GM12864 (cell line): ENCODE measurements around the gene CYP26B1.

Experiments
- DNase-seq: peaks from one replicate; pipeline ENCODE4 v3.0.0-alpha.2; 2011; ENCODE audit warnings: low read depth
- H3K4me3 ChIP-seq: 2 replicates; pipeline ENCODE4 v1.5.1; 2011; ENCODE audit warnings: mild to moderate bottlenecking, low read depth, low read length, control low read depth
- TF ChIP-seq, protein P1 (sequence below): IDR thresholded peaks from 2 replicates; pipeline ENCODE4 v1.5.1; 2011; ENCODE audit warnings: low read depth, mild to moderate bottlenecking, moderate library complexity, low read length, control low read depth, inconsistent platforms; ENCODE audit errors: missing control alignments

The CYP26B1 gene

DNA sequence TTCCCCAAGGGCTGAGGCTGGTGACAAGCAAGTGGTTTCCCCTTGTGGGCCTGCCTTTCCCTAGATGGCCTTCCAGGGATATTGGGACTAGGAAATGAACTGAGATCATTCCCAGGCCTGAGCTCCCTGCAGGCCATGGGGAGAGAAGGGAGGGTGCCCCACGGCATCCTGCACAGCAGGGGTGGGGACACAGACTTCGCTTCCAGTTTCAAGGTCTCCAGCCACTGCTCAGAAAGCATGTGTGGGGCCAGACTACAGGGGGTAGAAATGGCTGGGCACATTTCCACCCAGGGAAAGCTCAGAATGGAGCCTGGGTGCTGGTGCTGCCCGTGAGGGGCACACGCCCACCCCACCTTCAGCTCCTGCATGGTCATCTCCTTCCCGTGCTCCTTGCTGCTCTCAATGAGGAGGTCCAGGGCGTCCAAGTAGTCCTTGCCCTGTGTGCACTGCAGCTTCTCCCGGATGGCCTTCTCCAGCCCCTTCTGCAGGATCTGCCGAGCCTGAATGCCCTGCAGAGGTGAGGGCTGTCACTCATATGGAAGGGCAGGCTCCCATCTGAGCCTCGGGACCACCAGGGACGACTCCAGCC, 13.2 kb downstream of the CYP26B1 start:
- TF ChIP-seq, protein P1, sequence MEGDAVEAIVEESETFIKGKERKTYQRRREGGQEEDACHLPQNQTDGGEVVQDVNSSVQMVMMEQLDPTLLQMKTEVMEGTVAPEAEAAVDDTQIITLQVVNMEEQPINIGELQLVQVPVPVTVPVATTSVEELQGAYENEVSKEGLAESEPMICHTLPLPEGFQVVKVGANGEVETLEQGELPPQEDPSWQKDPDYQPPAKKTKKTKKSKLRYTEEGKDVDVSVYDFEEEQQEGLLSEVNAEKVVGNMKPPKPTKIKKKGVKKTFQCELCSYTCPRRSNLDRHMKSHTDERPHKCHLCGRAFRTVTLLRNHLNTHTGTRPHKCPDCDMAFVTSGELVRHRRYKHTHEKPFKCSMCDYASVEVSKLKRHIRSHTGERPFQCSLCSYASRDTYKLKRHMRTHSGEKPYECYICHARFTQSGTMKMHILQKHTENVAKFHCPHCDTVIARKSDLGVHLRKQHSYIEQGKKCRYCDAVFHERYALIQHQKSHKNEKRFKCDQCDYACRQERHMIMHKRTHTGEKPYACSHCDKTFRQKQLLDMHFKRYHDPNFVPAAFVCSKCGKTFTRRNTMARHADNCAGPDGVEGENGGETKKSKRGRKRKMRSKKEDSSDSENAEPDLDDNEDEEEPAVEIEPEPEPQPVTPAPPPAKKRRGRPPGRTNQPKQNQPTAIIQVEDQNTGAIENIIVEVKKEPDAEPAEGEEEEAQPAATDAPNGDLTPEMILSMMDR, result no peak
- no peak for DNase-seq

GRCh38 chr2:72133721-72134407, 13.8 kb downstream of the CYP26B1 start:
- TF ChIP-seq, protein P1, result no peak
- no peak overlapping the region for H3K4me3 ChIP-seq
- DNase-seq, result no peak

More for the DNA sequence above, 13.2 kb downstream of the CYP26B1 start:
- no peak overlapping the region for H3K4me3 ChIP-seq

- no peak for DNase-seq
- no peak overlapping the region for H3K4me3 ChIP-seq
- TF ChIP-seq, protein P1, result no peak
Observed at GRCh38 chr2:72132981-72133720, 14.5 kb downstream of the CYP26B1 start.

GRCh38 chr2:72131916-72132841, 15.5 kb downstream of the CYP26B1 start:
- DNase-seq, result no peak
- TF ChIP-seq, protein P1, result no peak
- no peak overlapping the region for H3K4me3 ChIP-seq

- TF ChIP-seq, protein P1, result no peak
- no peak for DNase-seq
- no peak overlapping the region for H3K4me3 ChIP-seq
Observed at GRCh38 chr2:72131371-72131891, 16.2 kb downstream of the CYP26B1 start.

DNA sequence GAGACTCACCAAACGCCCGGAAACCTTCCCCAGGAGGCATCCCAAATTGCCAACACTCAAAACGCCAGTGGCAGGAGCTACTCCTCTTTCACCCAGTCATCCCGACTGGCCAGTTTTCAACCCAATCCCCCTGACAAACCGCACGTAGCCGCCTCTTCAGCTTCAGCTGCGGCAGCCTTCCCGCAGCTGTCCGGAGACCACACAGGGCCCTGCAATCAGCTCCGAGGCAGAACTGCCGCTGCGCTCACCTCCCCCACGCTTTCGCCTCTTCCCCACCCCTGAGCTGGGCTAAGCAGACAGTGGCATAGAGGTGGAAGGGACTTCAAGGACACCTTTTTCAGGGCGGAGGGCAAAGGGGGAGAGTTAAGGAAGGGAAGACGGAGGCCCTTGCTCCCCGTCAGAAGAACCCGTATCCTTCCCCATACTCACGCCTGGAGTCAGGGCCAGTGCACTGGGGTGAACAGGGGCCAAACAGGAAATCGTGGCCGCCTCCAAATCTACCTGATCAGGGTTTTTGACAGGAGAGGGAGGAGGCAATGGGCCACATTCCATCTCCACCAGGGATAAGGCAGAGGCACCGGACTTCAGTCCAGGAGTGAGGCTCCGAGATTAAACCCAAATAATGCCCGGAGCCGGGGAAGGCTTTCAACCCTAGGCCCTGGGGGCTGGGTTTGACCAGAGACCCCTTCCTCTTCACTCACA, 16.9 kb downstream of the CYP26B1 start:
- TF ChIP-seq, protein P1, result no peak
- H3K4me3 ChIP-seq, result no peak overlapping the region
- no peak for DNase-seq
